HUDEP-2 (cell line): ENCODE measurements around the gene SNX3.

Source experiments
- DNase-seq, 76 experiments: peaks; one replicate each; lab custom pipeline; 2025; ENCODE audit not compliant: unreplicated experiment in 76 of 76; lab: John Stamatoyannopoulos, UW

SNX3 gene

GRCh38 chr6:108171918-108172516, 88.8 kb downstream of the SNX3 start:
- DNase-seq: no peak

GRCh38 chr6:108171291-108171917, 89.4 kb downstream of the SNX3 start:
- no peak for DNase-seq

GRCh38 chr6:108170332-108171290, 90.2 kb downstream of the SNX3 start:
- DNase-seq: no peak

GRCh38 chr6:108169464-108170331, 91.1 kb downstream of the SNX3 start:
- DNase-seq: no peak

GRCh38 chr6:108168501-108169463, 92.1 kb downstream of the SNX3 start:
- peak in 22 of 76 experiments; percentile 18 to 43 (median 29) for DNase-seq

- no peak for DNase-seq
Observed at GRCh38 chr6:108168090-108168463, 92.8 kb downstream of the SNX3 start.

- no peak for DNase-seq
Observed at GRCh38 chr6:108167449-108168089, 93.3 kb downstream of the SNX3 start.

- no peak for DNase-seq
Observed at GRCh38 chr6:108166664-108167448, 94.0 kb downstream of the SNX3 start.

- DNase-seq: no peak
Observed at GRCh38 chr6:108165714-108166663, 94.9 kb downstream of the SNX3 start, which contains the start of gene NR2E1. TSS of gene NR2E1 (plus strand) at chr6:108166022. CDS start at chr6:108166766, 744 bp downstream.

GRCh38 chr6:108164815-108165706, 95.8 kb downstream of the SNX3 start:
- no peak for DNase-seq

GRCh38 chr6:108164543-108164814, 96.4 kb downstream of the SNX3 start:
- no peak for DNase-seq

GRCh38 chr6:108163644-108164542, 96.9 kb downstream of the SNX3 start:
- DNase-seq: no peak

GRCh38 chr6:108163267-108163643, 97.6 kb downstream of the SNX3 start:
- peak in 6 of 76 experiments; percentile 10 to 33 (median 18) for DNase-seq

GRCh38 chr6:108161724-108162282, 99.0 kb downstream of the SNX3 start:
- DNase-seq: no peak
